A673 (cell line): ENCODE results near the gene MARK2. TPM values are rescaled to one million over a fixed set of nuclear protein-coding genes. Genes with fewer than 3 reads are reported as not detected.
A peak's percentile ranks its signal among the peaks of the same experiment; 100 is the strongest.

ENCODE experiments used
- BruUV-seq: library from RNA; stranded (reverse); fragments of 400-500 nt; replicated peaks from 2 replicates; lab custom pipeline; 2021; lab: Mats Ljungman, UMichigan
- CTCF ChIA-PET: fragments of 300-600 bp; sonication (Branson Sonifier 250); formaldehyde crosslinking; loops from one replicate; lab custom pipeline; 2022; ENCODE audit warnings: antibody characterized with exemption; lab: Charles Lee
- POLR2A ChIA-PET: fragments of 300-600 bp; sonication (Branson Sonifier 250); formaldehyde crosslinking; loops from one replicate; lab custom pipeline; 2022; ENCODE audit warnings: antibody characterized with exemption; ENCODE audit not compliant: low non-redundant PET; lab: Charles Lee
- DNase-seq: peaks from one replicate; pipeline ENCODE4 v3.0.0-alpha.2; 2015; ENCODE audit warnings: low spot score
- H3K27ac ChIP-seq: fragments of 200-600 bp; sonication (generic); 2 replicates; pipeline ENCODE4 v1.5.1; 2016; ENCODE audit warnings: mixed run types, low read depth, mild to moderate bottlenecking, mixed read lengths, antibody characterized with exemption, low read length; ENCODE audit not compliant: poor library complexity, severe bottlenecking
- H3K27me3 ChIP-seq: fragments of 200-600 bp; sonication (generic); replicated peaks from 2 replicates; pipeline ENCODE4 v1.6.1; 2017; ENCODE audit warnings: mixed run types, low read depth, mild to moderate bottlenecking, mixed read lengths, antibody characterized with exemption, low read length; ENCODE audit not compliant: insufficient read depth, poor library complexity
- H3K36me3 ChIP-seq: fragments of 200-600 bp; sonication (generic); 2 replicates; pipeline ENCODE4 v1.6.1; 2016; ENCODE audit warnings: mixed run types, mild to moderate bottlenecking, mixed read lengths, antibody characterized with exemption, low read length; ENCODE audit not compliant: insufficient read depth, poor library complexity, severe bottlenecking
- H3K4me1 ChIP-seq: fragments of 200-600 bp; sonication (generic); 2 replicates; pipeline ENCODE4 v1.6.1; 2017; ENCODE audit warnings: mixed run types, mild to moderate bottlenecking, mixed read lengths, antibody characterized with exemption, low read length; ENCODE audit not compliant: insufficient read depth, poor library complexity, severe bottlenecking
- H3K4me3 ChIP-seq: fragments of 200-600 bp; sonication (generic); 2 replicates; pipeline ENCODE4 v1.5.1; 2016; ENCODE audit warnings: low read depth, mixed run types, mild to moderate bottlenecking, mixed read lengths, low read length; ENCODE audit not compliant: poor library complexity, severe bottlenecking
- H3K9me3 ChIP-seq: fragments of 200-600 bp; sonication (generic); 2 replicates; pipeline ENCODE4 v1.6.1; 2016; ENCODE audit warnings: mixed run types, low read depth, mild to moderate bottlenecking, mixed read lengths, antibody characterized with exemption, low read length; ENCODE audit not compliant: poor library complexity, severe bottlenecking
- CTCF ChIP-seq: fragments of 300-800, 200-600 bp; sonication (generic); conservative IDR thresholded peaks from 2 replicates; pipeline ENCODE4 v1.5.1; 2017; ENCODE audit warnings: low read depth, mild to moderate bottlenecking, antibody characterized with exemption, low read length, moderate library complexity, mixed read lengths
- EZH2 ChIP-seq: fragments of 200-600 bp; sonication (generic); IDR thresholded peaks from 2 replicates; pipeline ENCODE4 v1.6.1; 2017; ENCODE audit warnings: borderline replicate concordance, low read depth, mild to moderate bottlenecking, mixed read lengths, antibody characterized with exemption, low read length; ENCODE audit not compliant: poor library complexity, severe bottlenecking
- intact Hi-C: fragments of 100-400 bp; cut with micrococcal nuclease; formaldehyde crosslinking; loops from one replicate; pipeline ENCODE4 v1.10.0; 2022; ENCODE audit not compliant: unreplicated experiment
- total RNA-seq: library from RNA; stranded (reverse); gene quantifications from 2 replicates; pipeline ENCODE4 v1.2.3, GENCODE V29; 2021

MARK2 gene
- total RNA-seq, 1 experiment from 2014 or later: 61.7 TPM

GRCh38 chr11:63877658-63878241, 38.8 kb downstream of the MARK2 start:
- H3K27ac ChIP-seq: no peak overlapping the region
- intact Hi-C loops: no loop called here
- POLR2A ChIA-PET: no interaction called here

GRCh38 chr11:63879598-63880402, 40.9 kb downstream of the MARK2 start:
- Histone ChIP-seq H3K27ac (peak overlapping the region; percentile 8), H3K27me3 (no peaks in the 10 kb centered on the region), H3K4me3 (no peak overlapping the region), H3K9me3 (no peaks in the 10 kb centered on the region), H3K36me3 (no peaks in the 10 kb centered on the region), H3K4me1 (peaks cover 8% of the 10 kb centered on the region)
- no peak for TF ChIP-seq CTCF
- TF ChIP-seq EZH2: no peak
- intact Hi-C loops: no loop called here
- BruUV-seq: no TSS peak
- DNase-seq: no peak
- CTCF ChIA-PET: interaction anchor here (0.6 kb wide), 1 partner anchor 268 kb away, joined by 4 read pairs; no protein-coding TSS in a partner anchor
- POLR2A ChIA-PET: no interaction called here

More at GRCh38 chr11:63877658-63878241, 38.8 kb downstream of the MARK2 start:
- H3K27me3 ChIP-seq: no peaks in the 10 kb centered on the region
- no peaks in the 10 kb centered on the region for H3K36me3 ChIP-seq
- no peak for DNase-seq
- H3K4me1 ChIP-seq: peaks cover 8% of the 10 kb centered on the region
- CTCF ChIA-PET: interaction anchor here (0.6 kb wide), 1 partner anchor 9 kb away, joined by 8 read pairs; no protein-coding TSS in a partner anchor
- TF ChIP-seq EZH2: no peak
- TF ChIP-seq CTCF: no peak
- BruUV-seq: no TSS peak
- no peak overlapping the region for H3K4me3 ChIP-seq
- H3K9me3 ChIP-seq: no peaks in the 10 kb centered on the region

- intact Hi-C loops: no loop called here
- ChIA-PET CTCF (interaction anchor here (0.6 kb wide), 1 partner anchor 267 kb away, joined by 4 read pairs; no protein-coding TSS in a partner anchor), POLR2A (no interaction called here)
- H3K4me1 ChIP-seq: peaks cover 8% of the 10 kb centered on the region
- no peaks in the 10 kb centered on the region for H3K36me3 ChIP-seq
- no peak for DNase-seq
- no peak for TF ChIP-seq EZH2
- no peak for TF ChIP-seq CTCF
- no peak overlapping the region for H3K4me3 ChIP-seq
- no TSS peak for BruUV-seq
- H3K9me3 ChIP-seq: no peaks in the 10 kb centered on the region
- no peak overlapping the region for H3K27ac ChIP-seq
- no peaks in the 10 kb centered on the region for H3K27me3 ChIP-seq
Measured at GRCh38 chr11:63880403-63880790, 41.5 kb downstream of the MARK2 start.
